WTC11 (cell line): ENCODE results near the gene NRSN1. TPM values are rescaled to one million over a fixed set of nuclear protein-coding genes. Genes with fewer than 3 reads are reported as not detected.

Experiments
- ATAC-seq: fragments of 200-7000 bp; cut with Tn5 transposase; 2 replicates; pipeline ENCODE4 v1.10.0; 2021; ENCODE audit warnings: mild to moderate bottlenecking, moderate library complexity
- CTCF ChIA-PET: fragments of 300-600 bp; sonication (Branson Sonifier 250); formaldehyde crosslinking; loops from one replicate; lab custom pipeline; 2021; ENCODE audit warnings: antibody characterized with exemption; lab: Charles Lee
- POLR2A ChIA-PET: fragments of 350-600 bp; sonication (Branson Sonifier 250); formaldehyde crosslinking; loops from one replicate; lab custom pipeline; 2021; ENCODE audit warnings: antibody characterized with exemption; lab: Charles Lee
- DNase-seq: peaks from one replicate; pipeline ENCODE4 v3.0.0; 2021; ENCODE audit warnings: low spot score
- H3K27ac Mint-ChIP-seq: 2 replicates; pipeline ENCODE4 v1.8.0; 2021; ENCODE audit warnings: mixed read lengths
- H3K27me3 Mint-ChIP-seq: 2 replicates; pipeline ENCODE4 v1.8.0; 2021; ENCODE audit warnings: low read depth, mild to moderate bottlenecking, moderate library complexity, mixed read lengths
- H3K36me3 Mint-ChIP-seq: 2 replicates; pipeline ENCODE4 v1.8.0; 2021; ENCODE audit warnings: mixed read lengths
- H3K4me1 Mint-ChIP-seq: 2 replicates; pipeline ENCODE4 v1.8.0; 2022; ENCODE audit warnings: mixed read lengths
- H3K4me3 Mint-ChIP-seq: 2 replicates; pipeline ENCODE4 v1.8.0; 2021; ENCODE audit warnings: mild to moderate bottlenecking, moderate library complexity, mixed read lengths
- H3K9me3 Mint-ChIP-seq: 2 replicates; pipeline ENCODE4 v1.8.0; 2021; ENCODE audit warnings: mixed read lengths
- ATF1 ChIP-seq: sonication (generic); formaldehyde crosslinking; IDR thresholded peaks from 2 replicates; pipeline ENCODE4 v1.8.1; 2023; ENCODE audit warnings: mild to moderate bottlenecking, moderate library complexity, missing genetic modification reagents
- CREM ChIP-seq: sonication (generic); formaldehyde crosslinking; IDR thresholded peaks from 2 replicates; pipeline ENCODE4 v1.8.1; 2022; ENCODE audit warnings: mild to moderate bottlenecking, missing genetic modification reagents, moderate library complexity
- EMX1 ChIP-seq: fragments of 250-450 bp; sonication (Bioruptor Pico); IDR thresholded peaks from 2 replicates; pipeline ENCODE4 v1.8.0; 2021; ENCODE audit warnings: mild to moderate bottlenecking
- MXD4 ChIP-seq: fragments of 250-450 bp; sonication (Bioruptor Pico); IDR thresholded peaks from 2 replicates; pipeline ENCODE4 v1.8.0; 2021; ENCODE audit warnings: mild to moderate bottlenecking, moderate library complexity, borderline replicate concordance
- NFATC4 ChIP-seq: fragments of 250-450 bp; sonication (Bioruptor Pico); IDR thresholded peaks from 2 replicates; pipeline ENCODE4 v1.9.0; 2021; ENCODE audit warnings: mild to moderate bottlenecking
- NFE2L1 ChIP-seq: sonication (generic); formaldehyde crosslinking; IDR thresholded peaks from 2 replicates; pipeline ENCODE4 v1.8.1; 2023; ENCODE audit warnings: missing genetic modification reagents
- NR3C1 ChIP-seq: sonication (generic); formaldehyde crosslinking; conservative IDR thresholded peaks from 2 replicates; pipeline ENCODE4 v1.8.1; 2023; ENCODE audit warnings: low read depth, mild to moderate bottlenecking, missing genetic modification reagents
- OVOL2 ChIP-seq: fragments of 250-450 bp; sonication (Bioruptor Pico); IDR thresholded peaks from 2 replicates; pipeline ENCODE4 v1.9.0; 2021; ENCODE audit warnings: mild to moderate bottlenecking, borderline replicate concordance
- PRRX2 ChIP-seq: fragments of 250-450 bp; sonication (Bioruptor Pico); IDR thresholded peaks from 2 replicates; pipeline ENCODE4 v1.8.0; 2021; ENCODE audit warnings: mild to moderate bottlenecking
- SP1 ChIP-seq: sonication (generic); formaldehyde crosslinking; conservative IDR thresholded peaks from 2 replicates; pipeline ENCODE4 v1.8.1; 2022; ENCODE audit warnings: missing genetic modification reagents
- ZNF219 ChIP-seq: sonication (generic); formaldehyde crosslinking; IDR thresholded peaks from 2 replicates; pipeline ENCODE4 v1.8.0; 2023; ENCODE audit warnings: missing genetic modification reagents, mild to moderate bottlenecking, borderline replicate concordance
- ZNF396 ChIP-seq: fragments of 250-450 bp; sonication (Bioruptor Pico); IDR thresholded peaks from 2 replicates; pipeline ENCODE4 v1.8.0; 2021; ENCODE audit warnings: mild to moderate bottlenecking, moderate library complexity, borderline replicate concordance
- ZNF423 ChIP-seq: fragments of 250-450 bp; sonication (Bioruptor Pico); IDR thresholded peaks from 2 replicates; pipeline ENCODE4 v2.1.2; 2022; ENCODE audit warnings: mild to moderate bottlenecking, moderate library complexity
- total RNA-seq: library from RNA; stranded (reverse); gene quantifications from 3 replicates; pipeline ENCODE4 v1.2.3, GENCODE V29; 2021
- TF ChIP-seq, protein P1 (sequence below): sonication (generic); formaldehyde crosslinking; IDR thresholded peaks from 2 replicates; pipeline ENCODE4 v1.8.1; 2022; ENCODE audit warnings: low read depth, mild to moderate bottlenecking, moderate library complexity, missing genetic modification reagents, borderline replicate concordance
- TF ChIP-seq, protein P2 (sequence below): fragments of 250-450 bp; sonication (Bioruptor Pico); conservative IDR thresholded peaks from 2 replicates; pipeline ENCODE4 v1.9.0; 2021; ENCODE audit warnings: mild to moderate bottlenecking
- TF ChIP-seq, protein P3 (sequence below): fragments of 250-450 bp; sonication (Bioruptor Pico); IDR thresholded peaks from 2 replicates; pipeline ENCODE4 v1.8.0; 2021; ENCODE audit warnings: mild to moderate bottlenecking
- TF ChIP-seq, protein P4 (sequence below): sonication (generic); formaldehyde crosslinking; IDR thresholded peaks from 2 replicates; pipeline ENCODE4 v1.8.1; 2023; ENCODE audit warnings: mild to moderate bottlenecking, missing genetic modification reagents
- TF ChIP-seq, protein P5 (sequence below): sonication (generic); formaldehyde crosslinking; IDR thresholded peaks from 2 replicates; pipeline ENCODE4 v1.8.1; 2022; ENCODE audit warnings: missing genetic modification reagents, borderline replicate concordance
- TF ChIP-seq, protein P6 (sequence below): fragments of 250-450 bp; sonication (Bioruptor Pico); IDR thresholded peaks from 2 replicates; pipeline ENCODE4 v1.9.0; 2021; ENCODE audit warnings: mild to moderate bottlenecking

The NRSN1 gene
- total RNA-seq, 1 experiment from 2014 or later: not detected

DNA sequence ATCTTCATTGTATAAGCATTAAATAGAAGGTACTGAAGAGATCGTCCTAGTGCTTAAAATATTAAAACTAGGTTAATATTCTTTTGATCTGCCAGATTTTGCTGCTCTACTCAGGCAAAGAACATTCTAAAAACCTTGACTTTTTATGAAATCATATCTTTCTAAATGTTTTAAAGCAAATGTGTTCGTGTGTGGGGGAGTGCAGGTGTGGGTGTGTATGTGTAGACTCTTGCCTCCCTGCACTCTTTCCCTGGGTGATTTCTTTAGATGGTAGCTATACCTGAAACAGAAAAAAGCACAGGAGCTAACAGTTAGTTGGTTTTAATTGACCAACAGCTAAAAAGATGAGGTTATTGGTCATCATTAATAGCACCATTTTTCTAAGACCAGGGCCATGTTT lies 5.7 kb downstream of the NRSN1 start:
- H3K36me3 Mint-ChIP-seq: no peaks in the 10 kb centered on the region
- ATAC-seq (no peak), DNase-seq (no peak)
- peaks cover 3% of the 10 kb centered on the region for H3K4me1 Mint-ChIP-seq
- peaks cover 6% of the 10 kb centered on the region for H3K27me3 Mint-ChIP-seq
- H3K27ac Mint-ChIP-seq: no peak overlapping the region
- no peaks in the 10 kb centered on the region for H3K9me3 Mint-ChIP-seq
- no peak for TF ChIP-seq NFATC4
- no peak for TF ChIP-seq EMX1 (CRISPR knock-in tag)
- TF ChIP-seq ZNF219: no peak
- TF ChIP-seq ATF1 (CRISPR knock-in tag): no peak
- no peak for TF ChIP-seq NR3C1 (CRISPR knock-in tag)
- no peak for TF ChIP-seq MXD4 (CRISPR knock-in tag)
- TF ChIP-seq, protein P1, sequence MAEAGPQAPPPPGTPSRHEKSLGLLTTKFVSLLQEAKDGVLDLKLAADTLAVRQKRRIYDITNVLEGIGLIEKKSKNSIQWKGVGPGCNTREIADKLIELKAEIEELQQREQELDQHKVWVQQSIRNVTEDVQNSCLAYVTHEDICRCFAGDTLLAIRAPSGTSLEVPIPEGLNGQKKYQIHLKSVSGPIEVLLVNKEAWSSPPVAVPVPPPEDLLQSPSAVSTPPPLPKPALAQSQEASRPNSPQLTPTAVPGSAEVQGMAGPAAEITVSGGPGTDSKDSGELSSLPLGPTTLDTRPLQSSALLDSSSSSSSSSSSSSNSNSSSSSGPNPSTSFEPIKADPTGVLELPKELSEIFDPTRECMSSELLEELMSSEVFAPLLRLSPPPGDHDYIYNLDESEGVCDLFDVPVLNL (CRISPR knock-in tag): no peak
- TF ChIP-seq ZNF396 (CRISPR knock-in tag): no peak
- TF ChIP-seq CREM (CRISPR knock-in tag): no peak
- no peak for TF ChIP-seq NFE2L1 (CRISPR knock-in tag)
- TF ChIP-seq SP1 (CRISPR knock-in tag): no peak
- TF ChIP-seq, protein P2, sequence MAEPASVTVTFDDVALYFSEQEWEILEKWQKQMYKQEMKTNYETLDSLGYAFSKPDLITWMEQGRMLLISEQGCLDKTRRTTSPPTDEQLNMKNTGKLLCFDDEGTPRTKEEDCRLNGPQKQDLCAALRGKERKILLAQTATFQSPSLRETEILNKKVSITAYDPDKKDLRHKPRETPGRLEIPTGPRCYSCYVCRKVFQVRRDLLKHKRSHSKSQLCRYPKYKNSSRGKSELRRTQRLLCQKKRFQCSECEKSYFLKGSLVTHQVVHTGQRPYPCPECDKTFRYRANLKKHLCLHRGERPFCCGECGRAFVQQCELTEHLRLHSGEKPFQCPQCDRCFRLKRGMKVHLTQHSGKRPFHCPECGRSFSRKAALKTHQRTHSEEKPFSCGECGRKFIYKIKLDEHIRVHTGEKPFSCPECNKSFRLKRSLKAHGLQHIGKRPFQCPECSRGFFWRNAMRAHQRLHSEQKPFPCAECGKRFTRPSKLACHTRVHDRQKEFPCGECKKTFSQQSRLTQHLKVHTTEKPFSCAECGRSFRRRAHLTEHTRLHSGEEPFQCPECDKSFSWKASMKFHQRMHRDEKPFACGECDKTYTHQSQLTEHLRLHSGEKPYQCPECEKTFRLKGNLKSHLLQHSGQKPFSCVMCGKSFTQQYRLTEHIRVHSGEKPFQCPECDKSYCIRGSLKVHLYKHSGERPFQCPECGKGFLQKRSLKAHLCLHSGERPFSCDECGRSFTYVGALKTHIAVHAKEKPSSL: no peak
- no peak for TF ChIP-seq ZNF423
- TF ChIP-seq, protein P3, sequence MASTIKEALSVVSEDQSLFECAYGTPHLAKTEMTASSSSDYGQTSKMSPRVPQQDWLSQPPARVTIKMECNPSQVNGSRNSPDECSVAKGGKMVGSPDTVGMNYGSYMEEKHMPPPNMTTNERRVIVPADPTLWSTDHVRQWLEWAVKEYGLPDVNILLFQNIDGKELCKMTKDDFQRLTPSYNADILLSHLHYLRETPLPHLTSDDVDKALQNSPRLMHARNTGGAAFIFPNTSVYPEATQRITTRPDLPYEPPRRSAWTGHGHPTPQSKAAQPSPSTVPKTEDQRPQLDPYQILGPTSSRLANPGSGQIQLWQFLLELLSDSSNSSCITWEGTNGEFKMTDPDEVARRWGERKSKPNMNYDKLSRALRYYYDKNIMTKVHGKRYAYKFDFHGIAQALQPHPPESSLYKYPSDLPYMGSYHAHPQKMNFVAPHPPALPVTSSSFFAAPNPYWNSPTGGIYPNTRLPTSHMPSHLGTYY: no peak
- TF ChIP-seq PRRX2 (CRISPR knock-in tag): no peak
- TF ChIP-seq, protein P4, sequence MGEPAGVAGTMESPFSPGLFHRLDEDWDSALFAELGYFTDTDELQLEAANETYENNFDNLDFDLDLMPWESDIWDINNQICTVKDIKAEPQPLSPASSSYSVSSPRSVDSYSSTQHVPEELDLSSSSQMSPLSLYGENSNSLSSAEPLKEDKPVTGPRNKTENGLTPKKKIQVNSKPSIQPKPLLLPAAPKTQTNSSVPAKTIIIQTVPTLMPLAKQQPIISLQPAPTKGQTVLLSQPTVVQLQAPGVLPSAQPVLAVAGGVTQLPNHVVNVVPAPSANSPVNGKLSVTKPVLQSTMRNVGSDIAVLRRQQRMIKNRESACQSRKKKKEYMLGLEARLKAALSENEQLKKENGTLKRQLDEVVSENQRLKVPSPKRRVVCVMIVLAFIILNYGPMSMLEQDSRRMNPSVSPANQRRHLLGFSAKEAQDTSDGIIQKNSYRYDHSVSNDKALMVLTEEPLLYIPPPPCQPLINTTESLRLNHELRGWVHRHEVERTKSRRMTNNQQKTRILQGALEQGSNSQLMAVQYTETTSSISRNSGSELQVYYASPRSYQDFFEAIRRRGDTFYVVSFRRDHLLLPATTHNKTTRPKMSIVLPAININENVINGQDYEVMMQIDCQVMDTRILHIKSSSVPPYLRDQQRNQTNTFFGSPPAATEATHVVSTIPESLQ (CRISPR knock-in tag): no peak
- TF ChIP-seq, protein P5, sequence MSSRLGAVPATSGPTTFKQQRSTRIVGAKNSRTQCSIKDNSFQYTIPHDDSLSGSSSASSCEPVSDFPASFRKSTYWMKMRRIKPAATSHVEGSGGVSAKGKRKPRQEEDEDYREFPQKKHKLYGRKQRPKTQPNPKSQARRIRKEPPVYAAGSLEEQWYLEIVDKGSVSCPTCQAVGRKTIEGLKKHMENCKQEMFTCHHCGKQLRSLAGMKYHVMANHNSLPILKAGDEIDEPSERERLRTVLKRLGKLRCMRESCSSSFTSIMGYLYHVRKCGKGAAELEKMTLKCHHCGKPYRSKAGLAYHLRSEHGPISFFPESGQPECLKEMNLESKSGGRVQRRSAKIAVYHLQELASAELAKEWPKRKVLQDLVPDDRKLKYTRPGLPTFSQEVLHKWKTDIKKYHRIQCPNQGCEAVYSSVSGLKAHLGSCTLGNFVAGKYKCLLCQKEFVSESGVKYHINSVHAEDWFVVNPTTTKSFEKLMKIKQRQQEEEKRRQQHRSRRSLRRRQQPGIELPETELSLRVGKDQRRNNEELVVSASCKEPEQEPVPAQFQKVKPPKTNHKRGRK (CRISPR knock-in tag): no peak
- TF ChIP-seq, protein P6, sequence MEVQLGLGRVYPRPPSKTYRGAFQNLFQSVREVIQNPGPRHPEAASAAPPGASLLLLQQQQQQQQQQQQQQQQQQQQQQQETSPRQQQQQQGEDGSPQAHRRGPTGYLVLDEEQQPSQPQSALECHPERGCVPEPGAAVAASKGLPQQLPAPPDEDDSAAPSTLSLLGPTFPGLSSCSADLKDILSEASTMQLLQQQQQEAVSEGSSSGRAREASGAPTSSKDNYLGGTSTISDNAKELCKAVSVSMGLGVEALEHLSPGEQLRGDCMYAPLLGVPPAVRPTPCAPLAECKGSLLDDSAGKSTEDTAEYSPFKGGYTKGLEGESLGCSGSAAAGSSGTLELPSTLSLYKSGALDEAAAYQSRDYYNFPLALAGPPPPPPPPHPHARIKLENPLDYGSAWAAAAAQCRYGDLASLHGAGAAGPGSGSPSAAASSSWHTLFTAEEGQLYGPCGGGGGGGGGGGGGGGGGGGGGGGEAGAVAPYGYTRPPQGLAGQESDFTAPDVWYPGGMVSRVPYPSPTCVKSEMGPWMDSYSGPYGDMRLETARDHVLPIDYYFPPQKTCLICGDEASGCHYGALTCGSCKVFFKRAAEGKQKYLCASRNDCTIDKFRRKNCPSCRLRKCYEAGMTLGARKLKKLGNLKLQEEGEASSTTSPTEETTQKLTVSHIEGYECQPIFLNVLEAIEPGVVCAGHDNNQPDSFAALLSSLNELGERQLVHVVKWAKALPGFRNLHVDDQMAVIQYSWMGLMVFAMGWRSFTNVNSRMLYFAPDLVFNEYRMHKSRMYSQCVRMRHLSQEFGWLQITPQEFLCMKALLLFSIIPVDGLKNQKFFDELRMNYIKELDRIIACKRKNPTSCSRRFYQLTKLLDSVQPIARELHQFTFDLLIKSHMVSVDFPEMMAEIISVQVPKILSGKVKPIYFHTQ (CRISPR knock-in tag): no peak
- no peak for TF ChIP-seq OVOL2
- ChIA-PET CTCF (no interaction called here), POLR2A (no interaction called here)
- H3K4me3 Mint-ChIP-seq: no peak overlapping the region
